Upper lobe of left lung (tissue), 6 donors: ENCODE data around the gene OMA1. TPM values are rescaled to one million over a fixed set of nuclear protein-coding genes. Genes with fewer than 3 reads are reported as not detected.
"Not testable (repeated sequence)": the region's sequence is repeated elsewhere in the genome, so short reads cannot be mapped to it uniquely, and the experiment has no call there.

ENCODE experiments used
- ATAC-seq, 2 donors: fragments of 200-7000 bp; cut with Tn5 transposase; one replicate each; pipeline ENCODE4 v1.9.1; 2022; ENCODE audit warnings: mild to moderate bottlenecking in 2 of 2, moderate library complexity in 2 of 2; ENCODE audit not compliant: low FRiP score in 2 of 2
- DNase-seq, 2 donors: peaks; one replicate each; pipeline ENCODE4 v3.0.0-alpha.2; 2019 to 2020
- H3K27ac ChIP-seq, 4 donors: fragments of 200-600 bp; sonication (generic); one replicate each; pipeline ENCODE4 v1.5.1; 2016 to 2019
- H3K27me3 ChIP-seq, 4 donors: fragments of 200-600 bp; sonication (generic); one replicate each; pipeline ENCODE4 v1.5.1; 2017 to 2019
- H3K36me3 ChIP-seq, 4 donors: fragments of 200-600 bp; sonication (generic); one replicate each; pipeline ENCODE4 v1.5.1; 2016 to 2019
- H3K4me1 ChIP-seq, 4 donors: fragments of 200-600 bp; sonication (generic); one replicate each; pipeline ENCODE4 v1.5.1; 2018 to 2019
- H3K4me3 ChIP-seq, 4 donors: fragments of 200-600 bp; sonication (generic); one replicate each; pipeline ENCODE4 v1.5.1; 2017 to 2019; ENCODE audit warnings: mild to moderate bottlenecking in 2 of 4, moderate library complexity in 1 of 4
- H3K9me3 ChIP-seq, 4 donors: fragments of 200-600 bp; sonication (generic); one replicate each; pipeline ENCODE4 v1.5.1; 2018 to 2019
- EP300 ChIP-seq, 4 donors: sonication (generic); formaldehyde crosslinking; IDR thresholded peaks; one replicate each; pipeline ENCODE4 v1.5.1; 2017; ENCODE audit warnings: antibody characterized with exemption in 4 of 4, control low read depth in 2 of 4
- POLR2A ChIP-seq, 4 donors: fragments of 450-650 bp; IDR thresholded peaks; one replicate each; pipeline ENCODE4 v1.5.1; 2016 to 2017; ENCODE audit warnings: antibody characterized with exemption in 4 of 4, mild to moderate bottlenecking in 2 of 4
- POLR2AphosphoS5 ChIP-seq, 2 donors: sonication (generic); formaldehyde crosslinking; IDR thresholded peaks; one replicate each; pipeline ENCODE4 v1.5.1; 2017; ENCODE audit warnings: antibody characterized with exemption in 2 of 2
- WGBS, 2 donors: methylation state at CpG; one replicate each; pipeline ENCODE4 v1.1.5; 2017 to 2018; 5-methylcytosine and 5-hydroxymethylcytosine counted together
- total RNA-seq, 6 donors: library from RNA; depleted of rRNA in 4 of 6; stranded (reverse); fragments of >200 nt in 4 of 6; gene quantifications; one replicate each; pipeline versions ENCODE4 v1.1.0 to v1.2.1, GENCODE V29; 2016 to 2021
- TF ChIP-seq, protein P1 (sequence below), 6 experiments: fragments of 450-650 bp in 4 of 6; fragments of 200-600 bp in 2 of 6; sonication (generic) in 2 of 6; IDR thresholded peaks; one replicate each; pipeline ENCODE4 v1.5.1; 2016 to 2019; ENCODE audit warnings: antibody characterized with exemption in 6 of 6
- donor health status: DM: no; HTN: no; CAD: no; lungs with moderate emphysema.
- donor health status: DM: no; HTN: yes; CAD: no; lungs with severe emphysema.

Gene OMA1
- total RNA-seq, 6 donors from 2014 or later = 4.7 to 35.9 (median 20.7) TPM

DNA sequence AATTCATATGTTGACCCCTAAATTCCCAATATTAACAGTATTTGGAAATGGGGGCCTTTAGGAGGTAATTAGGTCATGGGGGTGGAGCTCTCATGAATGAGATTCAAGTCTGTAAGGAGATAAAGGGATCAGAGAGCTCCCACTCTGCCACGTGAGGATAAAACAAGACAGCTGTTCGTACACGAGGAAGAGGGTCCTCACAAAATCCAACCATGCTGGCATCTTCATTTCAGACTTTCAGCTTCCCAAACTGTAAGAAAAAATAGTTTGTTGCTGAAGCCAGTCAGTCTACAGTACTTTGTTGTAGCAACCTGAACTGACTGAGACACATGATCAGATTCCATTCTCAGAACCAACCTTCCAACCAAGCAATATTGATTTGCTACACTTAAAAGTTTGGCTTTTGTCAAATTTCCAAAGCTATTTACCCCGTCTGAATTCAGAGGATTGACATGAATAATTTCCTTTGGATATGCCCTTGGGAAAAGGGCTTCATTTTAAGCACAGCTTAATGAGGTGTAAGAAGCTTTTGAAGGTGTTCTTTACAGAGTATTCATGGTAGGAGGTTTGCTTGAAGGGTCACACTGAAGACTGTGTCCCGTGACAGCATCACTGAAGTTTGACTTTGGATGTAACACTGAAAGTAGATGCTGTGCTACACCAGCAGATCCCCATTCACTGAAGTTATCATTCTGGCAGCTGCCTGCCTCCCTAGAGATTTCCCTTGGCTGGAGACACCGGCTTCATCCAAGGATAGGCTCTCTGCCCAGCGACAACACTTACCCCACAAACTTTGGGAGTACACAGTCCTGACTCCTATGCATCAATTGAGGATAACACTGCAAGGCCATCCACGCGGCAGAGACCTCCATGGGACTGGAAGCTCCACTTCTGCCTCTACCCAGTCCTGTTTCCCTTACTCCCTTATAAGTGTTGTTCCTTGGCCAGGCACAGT, 4.9 kb upstream of the OMA1 start:
- Histone ChIP-seq H3K27ac (no peak overlapping the region), H3K36me3 (no peaks in the 10 kb centered on the region), H3K9me3 (no peaks in the 10 kb centered on the region), H3K27me3 (no peaks in the 10 kb centered on the region), H3K4me3 (no peak overlapping the region), H3K4me1 (peaks cover 0 to 6% (median 2%) of the 10 kb centered on the region in 4 donors)
- 60 to 68% methylated on average over 8 to 9 of the region's 9 CpGs for WGBS, 2 donors
- TF ChIP-seq POLR2A (IDR thresholded peaks at IDR 0.05) = no peak
- no peak for TF ChIP-seq EP300 (IDR thresholded peaks at IDR 0.05)
- no peak for TF ChIP-seq POLR2AphosphoS5 (IDR thresholded peaks at IDR 0.05)
- TF ChIP-seq, protein P1, sequence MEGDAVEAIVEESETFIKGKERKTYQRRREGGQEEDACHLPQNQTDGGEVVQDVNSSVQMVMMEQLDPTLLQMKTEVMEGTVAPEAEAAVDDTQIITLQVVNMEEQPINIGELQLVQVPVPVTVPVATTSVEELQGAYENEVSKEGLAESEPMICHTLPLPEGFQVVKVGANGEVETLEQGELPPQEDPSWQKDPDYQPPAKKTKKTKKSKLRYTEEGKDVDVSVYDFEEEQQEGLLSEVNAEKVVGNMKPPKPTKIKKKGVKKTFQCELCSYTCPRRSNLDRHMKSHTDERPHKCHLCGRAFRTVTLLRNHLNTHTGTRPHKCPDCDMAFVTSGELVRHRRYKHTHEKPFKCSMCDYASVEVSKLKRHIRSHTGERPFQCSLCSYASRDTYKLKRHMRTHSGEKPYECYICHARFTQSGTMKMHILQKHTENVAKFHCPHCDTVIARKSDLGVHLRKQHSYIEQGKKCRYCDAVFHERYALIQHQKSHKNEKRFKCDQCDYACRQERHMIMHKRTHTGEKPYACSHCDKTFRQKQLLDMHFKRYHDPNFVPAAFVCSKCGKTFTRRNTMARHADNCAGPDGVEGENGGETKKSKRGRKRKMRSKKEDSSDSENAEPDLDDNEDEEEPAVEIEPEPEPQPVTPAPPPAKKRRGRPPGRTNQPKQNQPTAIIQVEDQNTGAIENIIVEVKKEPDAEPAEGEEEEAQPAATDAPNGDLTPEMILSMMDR (IDR thresholded peaks at IDR 0.05) = no peak
- ATAC-seq = no peak
- DNase-seq = no peak

DNA sequence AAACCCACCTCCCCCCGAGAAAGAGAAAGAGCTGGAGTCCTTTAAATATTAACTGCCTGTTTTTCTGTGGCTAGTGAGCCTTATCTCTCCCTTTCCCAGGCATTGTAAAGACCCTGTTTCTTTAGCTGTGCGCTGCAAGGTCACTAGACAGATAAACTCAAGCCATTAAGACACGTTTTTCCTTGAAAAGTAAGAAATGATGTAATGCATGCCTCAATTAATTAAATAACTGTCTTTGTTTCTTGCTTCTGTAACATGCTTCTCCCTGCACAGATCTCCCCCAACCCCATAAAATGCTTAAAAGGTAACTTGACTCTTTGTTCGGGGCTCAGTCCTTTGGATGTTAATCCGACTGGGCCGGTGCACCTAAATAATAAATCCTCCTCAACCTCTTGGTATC, 2.8 kb upstream of the OMA1 start:
- WGBS, 2 donors = 58 to 66% methylated on average over 6 of the region's 6 CpGs
- H3K4me1 ChIP-seq = peaks cover 9 to 20% (median 13%) of the 10 kb centered on the region in 4 donors
- not testable (repeated sequence) for H3K27ac ChIP-seq, ATAC-seq, H3K4me3 ChIP-seq, H3K36me3 ChIP-seq, DNase-seq, H3K9me3 ChIP-seq, H3K27me3 ChIP-seq

DNA sequence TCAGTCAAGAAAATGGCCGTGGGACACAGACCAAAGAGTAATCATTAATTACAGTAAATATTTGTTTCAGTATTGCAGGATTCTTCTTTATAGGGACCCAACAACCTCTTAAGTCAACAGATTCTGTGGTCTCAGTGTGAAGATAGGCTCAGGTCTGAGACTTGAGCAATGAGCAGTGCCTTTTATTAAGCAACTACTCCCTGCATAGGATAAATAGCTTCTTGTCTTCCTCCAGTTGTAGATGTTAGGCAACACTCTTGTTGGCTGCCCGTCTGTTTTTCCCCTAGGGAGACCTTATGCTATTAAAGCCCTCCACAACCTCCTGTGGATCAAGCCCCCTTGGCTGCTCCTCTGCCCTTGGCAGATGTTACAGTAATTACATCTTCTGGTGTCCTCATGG, 1.8 kb upstream of the OMA1 start:
- peaks cover 9 to 20% (median 13%) of the 10 kb centered on the region in 4 donors for H3K4me1 ChIP-seq
- no peak for DNase-seq
- H3K4me3 ChIP-seq = no peak overlapping the region
- no peaks in the 10 kb centered on the region for H3K36me3 ChIP-seq
- H3K9me3 ChIP-seq = no peaks in the 10 kb centered on the region
- TF ChIP-seq, protein P1 (IDR thresholded peaks at IDR 0.05) = no peak
- TF ChIP-seq EP300 (IDR thresholded peaks at IDR 0.05) = no peak
- no peak for TF ChIP-seq POLR2AphosphoS5 (IDR thresholded peaks at IDR 0.05)
- TF ChIP-seq POLR2A (IDR thresholded peaks at IDR 0.05) = no peak
- WGBS, 2 donors = 65 to 77% methylated on average over 2 of the region's 2 CpGs
- H3K27me3 ChIP-seq = no peaks in the 10 kb centered on the region
- H3K27ac ChIP-seq = no peak overlapping the region
- ATAC-seq = no peak

DNA sequence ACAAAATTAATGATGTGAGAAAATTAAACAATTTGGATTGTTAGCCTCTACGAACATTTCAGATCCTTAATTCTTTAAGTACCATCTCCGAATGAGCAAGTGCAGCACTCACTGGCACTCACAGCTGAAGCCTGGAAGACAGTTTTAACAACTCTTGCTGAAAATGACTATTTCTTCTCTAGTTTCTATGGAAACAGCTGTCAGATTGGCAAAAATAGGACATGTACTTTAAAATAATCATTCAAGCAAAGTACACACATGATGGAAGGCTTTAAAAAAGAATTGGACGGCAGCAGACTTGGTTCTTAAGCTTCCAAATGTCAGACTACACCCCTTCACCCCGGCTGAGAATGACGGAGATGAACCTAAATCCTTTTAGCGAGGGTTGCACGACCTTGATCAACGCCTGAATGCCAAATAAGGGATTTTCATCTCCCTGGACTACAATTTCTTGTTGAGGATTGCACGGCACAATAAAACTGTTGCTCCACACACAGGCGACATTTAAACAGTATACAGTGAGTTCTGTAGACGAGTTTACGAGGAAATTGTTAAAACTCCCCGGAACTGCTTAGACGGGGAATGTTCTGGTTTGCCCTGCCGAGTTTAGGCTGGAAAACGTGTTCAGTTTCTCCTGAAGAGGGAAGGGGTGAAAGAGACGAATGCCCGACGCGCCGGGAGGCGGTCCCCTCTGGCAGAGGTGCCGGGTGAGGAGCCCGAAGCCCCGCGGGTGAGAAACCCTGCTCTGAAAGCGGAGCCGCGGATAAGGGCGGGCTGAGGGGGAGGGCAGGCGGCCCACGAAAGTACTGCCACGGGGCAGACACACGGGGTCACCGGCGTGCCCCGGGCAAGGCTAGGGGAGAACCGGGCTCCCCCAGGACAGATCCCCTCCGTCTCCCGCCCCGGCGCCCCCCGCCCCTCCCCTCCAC, 671 bp downstream of the OMA1 start:
- no peaks in the 10 kb centered on the region for H3K36me3 ChIP-seq
- peaks cover 9 to 20% (median 13%) of the 10 kb centered on the region in 4 donors for H3K4me1 ChIP-seq
- TF ChIP-seq, protein P1 (IDR thresholded peaks at IDR 0.05) = peak in 1 of 6 experiments; percentile 5
- TF ChIP-seq EP300 (IDR thresholded peaks at IDR 0.05) (peak in 1 of 4 donors; percentile 37), POLR2A (IDR thresholded peaks at IDR 0.05) (peak in 1 of 4 donors; percentile 2), POLR2AphosphoS5 (IDR thresholded peaks at IDR 0.05) (peak in 1 of 2 donors; percentile 13)
- ATAC-seq = peak; percentile 89 to 92
- 0 to 2% methylated on average over 17 to 34 of the region's 43 CpGs for WGBS, 2 donors
- peak overlapping the region; percentile 42 to 80 (median 64) for H3K4me3 ChIP-seq
- no peaks in the 10 kb centered on the region for H3K9me3 ChIP-seq
- DNase-seq = peak; percentile 87 to 93
- no peaks in the 10 kb centered on the region for H3K27me3 ChIP-seq
- H3K27ac ChIP-seq = peak overlapping the region; percentile 99

DNA sequence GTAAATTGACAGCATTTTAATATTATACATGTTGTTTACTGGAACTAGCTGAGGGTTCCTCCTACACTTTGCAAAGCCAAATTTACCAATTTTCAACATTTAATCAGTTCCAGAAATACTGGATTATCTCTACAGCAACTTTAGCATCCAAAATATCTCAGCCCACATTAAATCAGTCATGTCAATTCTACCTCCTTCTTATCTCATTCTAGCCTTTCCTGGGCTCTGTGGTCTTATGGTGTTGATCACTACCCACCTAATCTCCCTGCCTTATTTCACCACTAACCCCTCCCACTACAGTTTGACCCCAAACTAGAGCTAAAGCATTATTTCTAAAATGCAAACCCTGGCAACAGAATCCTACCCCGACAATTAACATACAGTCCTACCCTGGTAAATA, 3.3 kb downstream of the OMA1 start:
- H3K9me3 ChIP-seq = no peaks in the 10 kb centered on the region
- WGBS, 2 donors = 82 to 94% methylated on average over 1 of the region's 1 CpG
- H3K4me1 ChIP-seq = peaks cover 9 to 20% (median 13%) of the 10 kb centered on the region in 4 donors
- H3K36me3 ChIP-seq = no peaks in the 10 kb centered on the region
- H3K27ac ChIP-seq = no peak overlapping the region
- DNase-seq = no peak
- no peaks in the 10 kb centered on the region for H3K27me3 ChIP-seq
- ATAC-seq = no peak
- TF ChIP-seq EP300 (IDR thresholded peaks at IDR 0.05) (no peak), POLR2A (IDR thresholded peaks at IDR 0.05) (no peak), POLR2AphosphoS5 (IDR thresholded peaks at IDR 0.05) (no peak)
- TF ChIP-seq, protein P1 (IDR thresholded peaks at IDR 0.05) = no peak
- H3K4me3 ChIP-seq = no peak overlapping the region
